COLO668 (cell line): ENCODE data around the gene ATP5MG.
A peak's percentile ranks its signal among the peaks of the same experiment; 100 is the strongest.
"Not testable (repeated sequence)": the region's sequence is repeated elsewhere in the genome, so short reads cannot be mapped to it uniquely, and the experiment has no call there.

Source experiments
- DNase-seq: peaks from one replicate; lab custom pipeline; 2025; ENCODE audit not compliant: unreplicated experiment; lab: John Stamatoyannopoulos, UW

The ATP5MG gene

GRCh38 chr11:118401151-118401879 is at the start of gene ATP5MG:
Gene ATP5MG, plus strand, starts transcription at chr11:118401606. Its CDS starts 60 bp downstream, at chr11:118401666.
- peak; percentile 91 for DNase-seq

GRCh38 chr11:118353084-118353710 is 48.2 kb upstream of the ATP5MG start:
- DNase-seq: no peak

GRCh38 chr11:118358071-118358470 is 43.3 kb upstream of the ATP5MG start:
- DNase-seq: no peak

GRCh38 chr11:118359295-118359958 is 42.0 kb upstream of the ATP5MG start, which contains the start of gene UBE4A:
Gene UBE4A, plus strand, starts transcription at chr11:118359600. Its CDS starts 5,481 bp downstream, at chr11:118365081.
- DNase-seq: peak; percentile 95

GRCh38 chr11:118364956-118365615 is 36.3 kb upstream of the ATP5MG start:
- no peak for DNase-seq

DNA sequence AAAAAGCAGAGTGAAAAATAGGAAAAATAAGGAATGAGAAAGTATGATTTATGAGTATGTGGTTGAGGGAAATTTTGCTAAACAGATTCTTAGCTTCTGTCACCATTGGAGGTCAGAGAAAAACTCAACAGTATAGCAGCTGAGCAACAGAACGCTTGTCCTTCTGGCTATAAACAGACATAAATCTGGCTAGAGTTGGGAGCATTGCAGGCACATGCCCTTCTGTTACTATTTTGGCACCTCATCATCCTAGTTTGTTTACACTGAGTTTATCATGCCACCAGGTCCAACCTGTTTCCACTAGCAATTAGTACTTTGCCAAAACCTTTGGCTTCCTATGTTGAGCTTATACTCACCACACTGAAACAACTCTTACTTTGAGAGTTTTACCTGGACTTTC is 35.1 kb upstream of the ATP5MG start:
- DNase-seq: no peak

DNA sequence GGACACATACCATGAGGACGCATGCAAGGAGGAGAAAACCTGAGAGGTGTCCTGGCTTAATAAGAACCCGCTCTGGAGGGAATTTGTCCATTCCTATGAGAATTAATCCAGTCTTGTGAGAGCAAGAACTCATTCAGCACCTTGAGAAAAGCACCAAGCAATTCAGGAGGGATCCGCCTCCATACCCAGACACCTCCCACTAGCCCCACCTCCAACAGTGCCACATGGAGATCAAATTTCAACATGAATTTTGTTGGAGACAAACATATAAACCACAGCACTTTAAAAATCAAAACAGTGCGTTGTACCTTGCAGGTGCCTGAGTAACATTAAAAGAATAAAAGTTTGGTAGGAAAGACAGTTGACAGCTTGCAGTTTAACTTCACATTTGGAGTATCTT is 30.6 kb upstream of the ATP5MG start:
- no peak for DNase-seq

GRCh38 chr11:118373263-118373662 is 28.1 kb upstream of the ATP5MG start:
- no peak for DNase-seq

DNA sequence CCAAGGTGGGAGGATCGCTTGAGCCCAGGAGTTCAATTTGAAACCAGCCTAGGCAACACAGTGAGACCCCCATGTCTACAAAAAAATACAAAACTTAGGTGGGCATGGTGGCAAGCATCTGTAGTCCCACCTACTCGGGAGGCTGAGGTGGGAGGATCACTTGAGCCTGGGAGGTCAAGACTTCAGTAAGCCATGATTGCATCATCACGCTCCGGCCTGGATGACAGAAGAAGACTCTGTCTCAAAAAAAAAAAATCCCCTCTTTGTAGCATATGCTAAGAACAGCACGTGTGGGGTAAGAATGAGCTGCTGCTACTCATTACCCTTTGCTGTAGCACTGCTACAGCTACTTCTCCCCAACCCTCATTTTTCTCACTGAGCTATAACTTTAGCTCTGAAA is 27.5 kb upstream of the ATP5MG start:
- DNase-seq: no peak

- no peak for DNase-seq
Observed at GRCh38 chr11:118374729-118375128, 26.7 kb upstream of the ATP5MG start.

- DNase-seq: no peak
Observed at GRCh38 chr11:118375978-118376377, 25.4 kb upstream of the ATP5MG start.

GRCh38 chr11:118379497-118379896 is 21.9 kb upstream of the ATP5MG start:
- no peak for DNase-seq

DNA sequence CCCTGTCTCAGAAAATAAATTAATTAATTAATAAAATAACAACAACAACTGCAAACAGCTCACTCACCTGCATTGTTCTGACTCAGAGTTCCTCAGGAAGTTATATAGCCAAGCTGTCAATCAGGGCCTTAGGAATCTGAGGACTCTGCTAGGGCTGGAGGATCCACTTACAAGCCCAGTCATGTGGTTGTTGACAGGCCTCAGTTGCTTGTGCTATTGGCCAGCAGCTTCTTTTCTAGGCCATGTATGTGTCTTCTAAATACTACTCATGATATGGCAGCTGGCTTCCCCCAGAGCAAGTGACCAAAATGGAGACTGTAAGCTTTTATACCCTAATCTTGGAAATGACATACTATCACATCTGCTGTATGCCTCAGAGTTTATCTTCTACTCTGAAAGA is 20.8 kb upstream of the ATP5MG start:
- DNase-seq: no peak

DNA sequence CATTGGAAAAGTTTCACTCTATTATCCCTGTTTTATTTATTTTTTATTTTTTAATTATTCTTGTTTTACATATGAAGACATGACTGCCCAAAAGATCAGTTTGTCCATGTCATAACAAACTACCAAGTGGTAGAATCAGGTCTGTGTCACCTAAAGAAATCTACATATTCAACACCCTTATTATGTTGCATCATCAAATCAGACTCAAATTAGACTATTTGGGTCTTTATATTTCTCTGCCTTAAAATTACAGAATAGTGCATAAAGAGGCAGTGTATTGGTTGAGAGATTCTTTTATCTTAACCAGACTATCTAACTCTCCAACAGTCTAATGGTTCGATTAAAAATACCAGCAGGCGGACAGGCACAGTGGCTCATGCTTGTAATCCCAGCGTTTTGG is 18.5 kb upstream of the ATP5MG start:
- DNase-seq: no peak

DNA sequence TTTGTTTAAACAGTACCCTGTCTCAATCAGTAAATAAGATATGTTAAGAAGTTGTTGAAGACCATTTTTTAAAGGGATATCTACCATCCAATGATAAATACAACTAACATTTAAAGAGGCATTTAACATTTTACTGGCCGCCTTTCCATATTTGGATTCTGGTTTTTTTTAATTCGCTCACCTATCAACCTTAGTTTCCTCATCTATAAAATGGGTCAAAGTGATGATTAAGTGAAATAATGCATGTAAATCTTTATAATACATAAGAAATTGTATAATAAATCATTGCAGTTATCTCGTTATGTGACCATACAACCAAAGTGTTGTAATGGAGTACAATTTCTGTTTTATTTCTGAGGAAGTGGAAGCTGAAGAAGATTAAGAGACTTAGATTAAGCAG is 17.7 kb upstream of the ATP5MG start:
- DNase-seq: no peak

GRCh38 chr11:118396097-118396501 is 5.3 kb upstream of the ATP5MG start:
- DNase-seq: no peak

DNA sequence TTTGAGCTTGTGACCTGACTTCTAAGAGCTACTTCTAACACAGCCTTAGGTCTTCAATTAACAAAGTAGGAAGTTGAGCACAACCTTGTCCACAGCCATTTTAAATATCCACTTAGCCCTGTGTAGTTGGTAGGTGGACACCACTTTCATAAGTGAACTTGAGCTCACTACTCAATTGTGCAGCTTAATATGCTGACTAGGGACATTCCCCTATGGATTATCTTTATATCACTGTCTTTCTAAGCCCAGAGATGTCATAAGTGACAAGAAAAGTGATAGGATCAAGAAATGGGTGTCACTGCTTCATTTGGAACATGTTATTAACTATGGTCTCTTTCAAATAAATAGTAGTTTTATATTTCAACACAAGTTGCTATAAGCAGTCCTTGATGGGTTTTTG is 4.0 kb upstream of the ATP5MG start:
- DNase-seq: no peak

DNA sequence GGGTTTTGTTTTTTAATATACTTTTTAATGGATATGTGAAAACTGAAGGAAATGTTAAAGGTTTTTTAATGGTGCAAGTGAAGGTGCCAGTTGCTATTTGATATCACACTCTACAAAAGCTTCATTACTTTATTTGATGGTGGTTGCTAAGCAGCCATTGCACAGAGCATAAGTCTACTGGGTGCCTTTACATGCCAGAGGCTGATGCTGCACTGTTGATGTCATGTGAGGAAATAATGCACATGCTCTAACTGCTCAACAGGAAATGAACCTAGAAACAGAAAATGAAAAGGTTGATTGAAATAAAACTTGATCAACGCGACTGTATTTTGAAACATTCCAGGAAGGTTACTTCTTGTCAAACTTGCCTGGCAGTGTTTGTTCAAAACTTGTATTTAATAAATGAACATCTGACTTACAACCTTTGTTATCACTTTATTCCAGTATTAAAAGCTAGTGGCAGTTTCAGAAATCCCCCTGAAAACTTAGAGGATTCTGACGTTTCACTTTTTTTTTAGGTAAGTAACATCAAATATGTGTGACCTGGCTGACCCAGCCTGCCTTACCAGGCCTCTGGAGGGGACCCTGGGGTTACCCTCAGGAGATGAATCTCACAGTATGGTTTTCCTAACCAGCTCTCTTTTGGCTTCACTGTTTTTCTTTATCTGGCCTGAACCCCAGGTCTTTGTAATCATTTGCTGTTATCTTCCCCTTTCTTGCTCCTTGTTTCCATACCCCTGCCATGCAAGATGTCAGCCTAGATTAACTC is 2.4 kb upstream of the ATP5MG start:
- DNase-seq: peak; percentile 3

GRCh38 chr11:118401880-118402590 is 629 bp downstream of the ATP5MG start:
- no peak for DNase-seq

GRCh38 chr11:118402594-118402993 is 1.2 kb downstream of the ATP5MG start:
- DNase-seq: not testable (repeated sequence)
